HEK293T (cell line): ENCODE measurements around the gene UBB.

Experiments used
- ARNT ChIP-seq: fragments of 450-650 bp; IDR thresholded peaks from 2 replicates; pipeline ENCODE4 v1.6.1; 2017; ENCODE audit warnings: mild to moderate bottlenecking
- BHLHE40 ChIP-seq: fragments of 450-650 bp; IDR thresholded peaks from 2 replicates; pipeline ENCODE4 v1.6.1; 2016; ENCODE audit warnings: mild to moderate bottlenecking, moderate library complexity, borderline replicate concordance
- ELF4 ChIP-seq: fragments of 450-650 bp; IDR thresholded peaks from 2 replicates; pipeline ENCODE4 v1.6.1; 2017; ENCODE audit warnings: antibody characterized with exemption
- FOXA1 ChIP-seq: fragments of 450-650 bp; IDR thresholded peaks from 2 replicates; pipeline ENCODE4 v1.6.1; 2016; ENCODE audit warnings: mild to moderate bottlenecking
- L3MBTL2 ChIP-seq: fragments of 450-650 bp; conservative IDR thresholded peaks from 2 replicates; pipeline ENCODE4 v1.6.1; 2016; ENCODE audit warnings: mild to moderate bottlenecking
- LEF1 ChIP-seq: fragments of 450-650 bp; IDR thresholded peaks from 2 replicates; pipeline ENCODE4 v1.6.1; 2017; ENCODE audit warnings: mild to moderate bottlenecking, borderline replicate concordance
- NFRKB ChIP-seq: fragments of 450-650 bp; IDR thresholded peaks from 2 replicates; pipeline ENCODE4 v1.6.1; 2016; ENCODE audit warnings: mild to moderate bottlenecking, moderate library complexity
- PKNOX1 ChIP-seq: fragments of 450-650 bp; IDR thresholded peaks from 2 replicates; pipeline ENCODE4 v1.6.1; 2016
- SP1 ChIP-seq: fragments of 450-650 bp; IDR thresholded peaks from 2 replicates; pipeline ENCODE4 v1.6.1; 2017
- SUZ12 ChIP-seq: fragments of 450-650 bp; IDR thresholded peaks from 2 replicates; pipeline ENCODE4 v1.6.1; 2016; ENCODE audit warnings: mild to moderate bottlenecking
- TARDBP ChIP-seq: fragments of 450-650 bp; IDR thresholded peaks from 2 replicates; pipeline ENCODE4 v1.6.1; 2016

- TF ChIP-seq L3MBTL2 (no peak), LEF1 (no peak), TARDBP (no peak), SP1 (no peak), BHLHE40 (no peak), SUZ12 (no peak), FOXA1 (no peak), ELF4 (no peak), PKNOX1 (no peak), ARNT (no peak), NFRKB (no peak)
These were observed 37.9 kb upstream of the UBB start for GRCh38 chr17:16342979-16343378.
